Activated CD4-positive, CD25-positive, alpha-beta regulatory T cell treated with anti-CD3 and anti-CD28 coated beads, Interleukin-2, amount 50 U/mL, for 24 hours (primary cell): ENCODE measurements around the gene EPHA6.
A peak's percentile ranks its signal among the peaks of the same experiment; 100 is the strongest.

Experiments used
- ATAC-seq, 2 donors: fragments of 150-1000 bp; cut with Tn5 transposase; one replicate each; pipeline ENCODE4 v1.10.0; 2021; ENCODE audit warnings: mild to moderate bottlenecking in 1 of 2, moderate library complexity in 1 of 2

EPHA6 gene

DNA sequence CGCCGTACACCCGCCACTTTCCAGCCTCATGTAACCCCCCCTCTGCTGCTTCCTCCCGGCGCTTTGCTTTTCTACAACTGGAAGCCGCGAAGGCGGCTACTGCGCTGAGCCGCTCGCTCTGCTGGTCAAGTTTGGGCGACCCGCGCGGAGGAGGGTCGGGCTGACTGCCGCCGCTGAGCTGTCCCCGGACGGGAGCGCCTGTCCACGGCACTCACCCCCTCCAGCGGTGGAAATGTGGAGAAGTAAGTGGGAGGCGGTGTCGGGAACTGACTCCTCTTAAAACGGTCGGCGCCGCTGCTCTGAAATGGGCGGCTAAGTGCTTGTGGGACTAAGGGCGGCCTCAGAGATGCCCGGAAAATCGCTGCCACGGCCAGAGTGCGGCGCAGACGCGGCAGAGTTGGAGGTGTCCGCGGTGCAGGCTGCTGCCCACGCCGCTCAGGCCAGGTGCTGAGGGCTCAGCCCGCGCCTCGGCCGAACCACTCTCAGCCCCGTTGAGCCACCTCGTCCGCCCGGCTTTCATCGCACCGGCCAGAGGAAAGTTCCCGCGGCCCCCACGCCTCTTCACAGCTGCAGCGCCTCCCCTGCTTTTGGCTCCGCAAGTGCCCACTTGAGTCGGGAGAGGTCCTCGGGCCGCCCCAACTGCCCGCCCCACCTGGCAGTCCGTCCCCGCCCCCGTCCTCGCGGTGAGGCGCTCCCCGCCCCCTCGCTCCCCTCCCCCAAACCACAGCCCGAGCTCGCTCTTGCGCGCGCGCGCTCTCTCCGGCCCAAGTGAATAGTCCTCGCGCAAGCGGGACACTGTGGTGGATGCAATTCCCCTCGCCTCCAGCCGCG is at the start of gene EPHA6:
EPHA6 (plus strand) TSS at position 775 of the 831 bp plus-strand sequence.
- ATAC-seq: peak in 1 of 2 donors; percentile 14

DNA sequence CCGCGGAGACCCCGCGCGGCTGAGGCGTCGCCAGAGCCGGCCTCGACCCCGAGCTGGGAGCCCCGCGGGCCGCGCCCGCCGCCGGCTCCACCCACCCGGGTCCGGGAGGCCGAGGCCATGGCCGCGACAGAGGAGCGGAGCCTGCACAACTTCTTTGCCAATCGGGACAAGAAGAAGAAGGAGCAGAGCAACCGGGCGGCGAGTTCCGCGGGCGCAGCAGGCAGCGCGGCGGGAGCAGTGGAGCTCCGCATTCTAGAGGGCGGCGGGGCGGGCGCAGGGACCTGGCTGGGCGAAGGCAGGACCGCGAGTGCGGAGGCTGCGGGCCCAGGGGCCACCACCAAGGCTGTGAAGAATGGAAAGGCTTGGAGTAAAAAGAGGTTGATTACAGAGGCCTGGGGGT is 37.6 kb upstream of the EPHA6 start:
- no peak for ATAC-seq

DNA sequence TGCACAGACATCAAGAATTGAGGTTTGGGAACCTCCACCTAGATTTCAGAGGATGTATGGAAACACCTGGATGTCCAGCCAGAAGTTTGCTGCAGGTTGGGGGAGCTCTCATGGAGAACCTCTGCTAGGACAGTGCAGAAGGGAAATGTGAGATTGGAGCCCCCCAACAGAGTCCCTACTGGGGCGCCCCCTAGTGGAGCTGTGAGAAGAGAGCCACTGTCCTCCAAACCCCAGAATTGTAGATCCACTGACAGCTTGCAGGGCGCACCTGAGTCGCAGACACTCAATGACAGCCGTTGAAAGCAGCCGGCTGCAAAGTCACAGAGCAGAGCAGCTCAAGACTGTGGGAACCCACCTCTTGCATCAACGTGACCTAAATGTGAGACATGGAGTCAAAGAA is 34.6 kb upstream of the EPHA6 start:
- no peak for ATAC-seq

DNA sequence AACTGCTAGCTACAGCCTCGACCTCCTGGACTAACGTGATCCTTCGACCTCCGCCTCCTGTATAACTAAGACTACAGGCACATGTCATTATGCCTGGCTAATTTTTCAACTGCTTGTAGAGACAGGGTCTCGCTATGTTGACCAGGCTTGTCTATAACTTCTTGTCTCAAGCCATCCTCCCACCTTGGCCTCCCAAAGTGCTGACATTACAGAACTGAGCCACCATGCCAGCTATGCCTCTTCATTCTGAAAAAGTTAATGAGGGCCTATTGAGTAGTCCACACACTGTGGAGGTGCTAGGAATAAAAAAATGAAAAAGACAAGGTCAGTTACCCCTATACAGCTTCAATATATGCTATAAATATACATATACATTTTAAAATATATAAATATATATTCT is 18.3 kb upstream of the EPHA6 start:
- ATAC-seq: no peak

DNA sequence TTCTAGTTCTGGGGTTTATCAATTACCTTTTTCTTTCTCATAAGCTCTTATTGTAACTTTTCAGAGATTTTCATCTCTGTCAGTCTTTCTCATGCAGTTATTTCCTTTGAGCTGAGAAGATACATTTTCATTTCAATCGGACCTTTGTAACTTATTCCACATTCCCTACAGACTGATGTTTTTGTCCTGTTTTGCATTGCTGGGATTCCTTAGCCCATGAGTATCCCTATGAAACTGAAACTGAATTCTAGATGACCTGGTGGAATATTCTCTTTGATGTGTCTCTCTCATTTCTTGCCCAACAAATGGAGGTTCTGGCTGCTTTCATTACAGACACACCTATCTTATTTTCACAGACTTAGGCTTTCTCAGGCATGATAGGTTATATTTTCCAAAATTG is 10.5 kb upstream of the EPHA6 start:
- no peak for ATAC-seq

DNA sequence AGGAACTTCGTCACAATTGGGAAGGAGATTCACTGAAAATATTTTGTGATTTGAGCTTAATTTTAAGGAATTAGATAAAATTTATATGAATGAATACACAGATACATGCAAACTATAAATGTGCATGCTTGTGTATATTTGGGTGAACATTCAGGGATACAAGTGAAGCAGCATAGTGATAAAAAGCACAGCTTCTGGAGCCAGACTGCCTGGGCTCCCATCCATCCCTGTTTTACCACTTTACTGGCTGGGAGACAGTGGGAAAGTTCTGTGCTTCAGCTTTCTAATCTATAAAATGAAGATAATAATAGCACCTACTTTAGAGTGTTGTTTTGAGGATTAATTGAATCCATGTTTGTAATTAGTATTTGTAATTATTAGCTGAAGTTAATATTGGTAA is 8.1 kb upstream of the EPHA6 start:
- no peak for ATAC-seq

DNA sequence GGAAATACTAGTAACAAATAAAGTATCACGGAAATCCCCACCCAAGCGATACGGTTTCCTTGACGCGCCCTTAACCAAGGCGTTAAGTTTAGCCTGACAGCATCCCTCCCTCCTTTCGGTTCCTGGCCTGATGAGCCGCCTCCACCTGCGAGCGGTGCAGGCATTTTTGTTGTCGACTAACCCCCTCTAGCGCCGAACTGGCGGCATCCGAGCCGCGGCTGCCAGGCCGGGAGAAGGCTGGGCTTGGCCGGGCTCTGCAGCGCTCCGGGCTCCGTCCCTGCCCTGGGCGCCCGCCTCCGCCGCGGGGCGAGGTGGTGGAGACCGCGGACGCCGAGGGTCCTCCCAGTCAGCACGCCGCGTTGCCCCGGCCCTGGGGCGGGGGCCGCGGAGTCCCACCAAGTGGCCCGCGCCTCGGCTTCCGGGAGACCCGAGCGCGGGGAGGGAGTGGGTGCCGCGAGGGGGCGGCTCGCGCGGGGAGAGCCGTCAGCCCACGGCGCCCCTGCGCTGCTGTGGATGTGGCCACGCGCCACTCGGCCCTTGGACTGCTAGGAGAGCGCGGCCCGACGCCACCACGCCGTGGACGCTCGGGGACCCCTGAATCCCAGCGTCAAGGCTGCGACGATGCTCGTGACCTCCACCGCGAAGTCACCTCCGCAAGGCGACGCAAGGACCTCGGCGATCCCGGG is 1.1 kb upstream of the EPHA6 start:
- peak; percentile 76 to 81 for ATAC-seq

DNA sequence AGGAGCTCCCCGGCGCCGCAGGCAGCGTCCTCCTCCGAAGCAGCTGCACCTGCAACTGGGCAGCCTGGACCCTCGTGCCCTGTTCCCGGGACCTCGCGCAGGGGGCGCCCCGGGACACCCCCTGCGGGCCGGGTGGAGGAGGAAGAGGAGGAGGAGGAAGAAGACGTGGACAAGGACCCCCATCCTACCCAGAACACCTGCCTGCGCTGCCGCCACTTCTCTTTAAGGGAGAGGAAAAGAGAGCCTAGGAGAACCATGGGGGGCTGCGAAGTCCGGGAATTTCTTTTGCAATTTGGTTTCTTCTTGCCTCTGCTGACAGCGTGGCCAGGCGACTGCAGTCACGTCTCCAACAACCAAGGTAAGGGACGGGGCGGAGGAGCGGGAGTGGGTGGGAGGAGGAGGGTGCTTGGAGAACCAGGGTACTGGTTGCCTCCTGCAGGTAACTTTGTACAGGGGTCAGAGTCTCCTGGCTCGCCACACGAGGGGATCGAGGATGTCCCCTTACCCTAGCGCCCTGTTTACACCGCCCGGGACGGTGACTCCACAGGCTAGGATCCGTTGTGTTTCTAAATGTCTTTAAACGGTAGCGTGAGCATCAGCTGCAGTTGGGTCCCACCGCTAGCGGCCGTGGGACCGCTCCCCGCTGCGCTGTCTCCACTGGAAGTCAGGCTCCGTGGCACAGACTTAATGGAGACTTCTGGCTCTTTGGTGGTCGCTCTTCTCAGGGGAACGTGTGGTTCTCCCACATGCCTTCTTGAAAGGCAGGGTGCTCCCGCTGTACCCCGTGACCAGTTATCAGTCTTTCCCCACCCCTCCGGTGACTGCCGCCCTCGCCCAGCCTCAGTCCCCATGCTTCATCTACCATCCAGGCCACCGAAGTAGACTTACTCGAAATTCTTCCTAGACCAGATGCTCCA is 515 bp downstream of the EPHA6 start:
- ATAC-seq: no peak

DNA sequence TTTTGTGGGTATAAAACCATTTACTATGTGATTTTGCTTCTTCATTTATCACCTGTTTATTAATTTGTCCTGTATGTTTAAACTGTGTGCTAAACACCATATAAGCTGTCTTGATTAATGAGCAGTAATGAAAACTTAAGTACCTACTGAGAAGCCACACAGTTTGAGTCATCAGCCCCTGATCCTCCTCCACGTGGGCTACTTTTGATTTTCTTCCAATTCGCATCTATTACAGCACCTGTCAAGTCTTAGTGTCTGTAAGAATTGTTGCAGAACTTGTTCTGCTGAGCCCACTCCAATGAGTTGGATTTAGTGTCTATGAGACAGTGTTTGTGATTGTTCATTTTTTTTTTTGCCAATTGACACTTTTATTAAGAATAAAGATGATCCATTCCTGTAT is 16.8 kb downstream of the EPHA6 start:
- ATAC-seq: no peak

DNA sequence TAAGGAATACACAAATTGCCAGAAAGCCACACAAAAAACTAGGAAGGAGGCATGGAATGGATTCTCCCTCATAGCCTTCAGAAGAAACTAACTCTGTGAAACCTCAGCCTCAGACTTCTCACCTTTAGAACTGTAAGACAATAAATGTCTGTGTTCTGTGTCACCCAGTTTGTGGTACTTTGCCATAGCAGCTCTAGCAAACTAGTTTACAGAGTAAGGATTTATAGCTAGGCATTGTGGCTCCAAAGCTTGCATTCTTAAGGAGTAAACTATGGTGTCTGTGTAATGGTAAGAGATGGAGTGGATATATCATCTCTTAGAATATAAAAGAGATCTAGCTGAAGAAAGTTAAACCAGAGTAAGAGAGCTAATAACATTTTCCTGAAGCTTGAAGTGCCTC is 18.9 kb downstream of the EPHA6 start:
- ATAC-seq: no peak

DNA sequence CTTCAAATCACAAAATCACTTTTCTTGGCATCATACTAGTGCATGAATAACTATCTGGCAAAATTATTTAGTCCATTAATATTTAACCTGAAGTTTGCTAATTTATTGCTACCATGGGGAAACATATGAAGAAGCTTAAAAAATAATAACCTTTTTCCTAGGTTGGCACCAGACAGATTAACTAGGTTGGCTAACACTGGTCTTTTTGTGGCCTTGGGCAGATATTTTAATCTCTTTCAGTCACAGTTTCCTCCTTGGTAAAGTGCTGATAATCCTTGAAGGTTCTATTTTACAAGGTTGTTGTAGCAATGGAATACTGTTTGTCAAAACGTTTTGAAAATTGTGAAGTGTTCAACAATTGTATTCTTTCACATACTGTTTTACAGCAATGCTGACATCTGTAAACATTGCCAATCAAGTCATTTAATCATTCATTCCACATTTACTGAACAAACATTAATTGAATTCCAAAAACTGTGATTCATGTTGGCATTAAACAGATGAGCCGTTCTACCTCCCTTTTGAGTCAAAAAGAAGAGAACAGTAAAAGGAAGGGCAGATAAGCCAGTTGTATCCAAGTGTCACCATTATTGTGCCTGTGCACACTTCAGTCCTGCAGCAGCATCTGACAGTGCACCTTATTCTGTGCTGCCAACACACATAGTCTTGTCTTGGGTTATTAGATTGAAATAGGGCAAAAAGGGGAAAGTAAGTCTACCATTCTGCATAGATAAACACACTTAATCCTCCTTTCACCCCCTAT is 21.9 kb downstream of the EPHA6 start:
- no peak for ATAC-seq

DNA sequence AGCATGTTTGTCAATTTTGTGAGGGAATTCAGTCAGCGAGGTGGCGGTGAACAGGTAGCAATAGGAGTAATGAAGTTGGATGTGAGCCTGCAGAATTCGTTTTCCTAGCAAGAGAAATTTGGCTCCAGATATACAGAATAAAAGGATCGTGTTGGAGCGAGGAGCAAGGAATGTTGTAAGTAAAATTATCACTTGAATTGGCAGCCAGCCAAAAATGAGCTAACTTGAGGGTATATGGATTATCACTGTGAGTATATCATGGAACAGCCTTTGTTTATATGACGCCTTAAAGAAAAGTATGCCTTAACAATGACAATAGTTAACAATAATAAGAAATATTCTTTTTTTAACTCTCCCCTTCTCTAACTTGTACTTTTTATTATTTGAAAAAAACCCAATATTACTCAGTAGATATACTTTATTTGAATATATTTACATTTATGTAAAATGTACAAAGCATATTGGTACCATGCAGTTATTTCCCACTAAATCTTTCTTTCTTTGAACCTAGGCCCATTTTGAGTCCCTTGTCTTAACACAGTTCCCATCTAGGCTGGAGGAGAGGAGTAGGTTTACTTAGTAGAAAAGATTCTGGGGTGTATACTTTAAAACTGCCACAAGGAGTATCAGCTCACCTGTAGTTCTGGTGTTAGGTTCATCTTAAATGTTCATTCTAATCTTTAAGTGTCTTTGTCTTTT is 29.3 kb downstream of the EPHA6 start:
- no peak for ATAC-seq

DNA sequence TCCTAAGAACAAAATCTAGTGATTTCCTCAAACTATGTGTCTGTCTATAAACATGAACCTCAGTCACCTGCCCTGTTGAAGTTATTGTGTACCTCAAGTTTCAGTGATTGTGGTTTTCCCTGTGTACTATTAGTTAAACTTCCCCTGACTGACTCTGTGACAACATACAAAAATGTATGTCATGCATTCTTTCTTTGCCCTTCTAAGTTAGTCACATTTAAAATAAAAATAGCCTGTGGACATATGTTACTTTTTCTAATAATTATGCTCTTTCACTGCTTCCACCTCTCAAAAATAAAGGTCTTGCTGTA is 29.8 kb downstream of the EPHA6 start:
- no peak for ATAC-seq

DNA sequence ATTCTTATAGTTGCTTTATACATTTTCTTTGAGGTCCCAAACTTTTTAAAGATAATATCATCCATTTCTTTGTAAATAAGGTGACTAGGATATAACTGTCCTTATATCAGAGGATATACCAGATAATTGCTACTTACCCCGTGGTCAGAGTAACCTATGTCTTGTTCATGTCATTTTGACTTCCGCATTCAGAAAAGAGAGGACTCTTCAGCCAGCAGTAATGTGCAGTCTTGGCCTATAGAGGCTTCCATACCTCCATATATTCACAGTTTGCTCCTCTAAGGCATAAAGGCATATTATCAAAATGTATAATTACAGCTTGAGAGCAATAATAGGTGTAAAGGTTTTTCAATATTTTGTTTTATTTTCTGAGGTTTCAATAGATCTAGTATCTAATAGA is 38.5 kb downstream of the EPHA6 start:
- no peak for ATAC-seq

DNA sequence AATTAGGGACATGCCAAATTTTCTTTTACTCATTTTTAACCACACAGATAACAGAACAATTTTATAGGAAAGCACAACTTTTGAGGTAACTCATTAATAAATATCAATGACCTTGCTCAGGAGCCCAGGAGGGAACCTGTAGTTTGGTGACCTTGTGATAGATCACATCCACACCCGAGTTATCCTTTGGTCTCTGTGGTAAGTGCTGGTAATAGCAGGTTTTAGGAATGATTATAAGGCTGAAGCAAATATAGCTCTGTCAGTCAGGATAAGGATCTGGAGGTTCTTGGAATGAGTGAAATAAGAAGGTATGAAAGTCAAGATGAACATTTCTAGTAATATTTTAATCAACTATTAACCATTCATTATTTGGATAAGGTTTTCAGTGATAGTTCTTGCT is 46.5 kb downstream of the EPHA6 start:
- ATAC-seq: no peak

DNA sequence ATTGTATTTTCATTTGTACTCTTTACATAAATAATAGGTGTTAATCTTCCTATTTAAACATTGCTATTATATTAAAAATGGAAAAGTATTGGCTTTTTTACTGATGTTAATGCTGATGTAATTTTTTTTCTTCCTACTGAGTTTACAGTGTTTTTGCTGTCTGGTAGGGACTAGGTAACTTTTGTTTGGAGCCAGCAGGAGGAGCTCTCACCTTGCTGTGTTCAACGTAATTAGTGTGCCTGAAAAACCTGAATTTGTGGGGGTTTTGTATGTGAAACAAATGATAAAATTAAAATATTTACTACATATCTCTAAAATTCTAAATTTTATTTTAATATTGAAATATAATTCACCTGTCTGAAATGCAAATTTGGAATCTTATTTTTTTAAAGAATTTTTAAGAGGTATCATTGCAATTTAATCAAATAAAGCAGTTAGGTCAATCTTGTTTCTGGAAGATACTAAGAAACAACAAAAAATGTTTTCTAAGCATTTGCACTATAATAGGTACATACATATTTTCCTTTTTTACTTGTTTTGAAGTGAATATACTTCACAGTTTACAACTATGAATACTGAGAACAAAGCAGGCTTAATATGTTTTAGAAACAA is 48.8 kb downstream of the EPHA6 start:
- ATAC-seq: no peak

DNA sequence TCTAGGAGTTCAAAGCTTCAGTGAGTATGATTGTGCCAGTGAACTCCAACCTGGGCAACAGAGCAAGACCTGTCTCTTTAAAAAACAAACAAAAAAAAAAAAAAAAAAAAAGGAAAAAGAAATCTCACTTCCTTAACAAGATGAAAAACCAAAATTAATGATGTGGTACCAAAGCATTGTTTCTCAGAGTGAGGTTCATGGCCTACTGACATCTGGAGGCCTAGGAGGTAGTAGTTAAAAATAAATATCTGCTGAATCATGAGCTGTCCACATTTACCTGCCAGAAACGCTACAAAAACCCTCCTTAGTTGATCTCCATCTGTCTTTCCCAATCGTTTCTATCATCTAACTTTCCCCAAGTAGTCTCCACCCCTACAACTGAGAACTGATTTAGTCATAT is 51.2 kb downstream of the EPHA6 start:
- ATAC-seq: no peak

DNA sequence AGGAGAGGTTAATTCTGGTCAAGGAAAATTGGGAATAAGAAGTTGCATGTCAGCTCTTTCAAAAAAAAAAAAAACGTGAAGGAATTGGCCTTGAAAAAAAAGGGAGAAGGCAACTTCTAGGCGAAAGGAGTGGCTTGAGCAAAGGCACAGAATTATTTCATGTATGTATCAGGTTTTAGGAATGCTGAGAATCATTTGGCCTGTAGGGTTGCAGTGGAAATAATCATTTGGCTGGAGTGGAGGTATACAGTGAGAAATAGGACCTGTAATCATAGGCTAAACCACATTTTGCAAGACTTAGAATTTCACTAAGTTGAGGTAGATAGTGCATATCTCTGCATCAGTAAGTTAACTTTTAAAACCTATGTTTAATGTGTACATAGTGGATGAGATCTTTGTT is 54.9 kb downstream of the EPHA6 start:
- no peak for ATAC-seq

DNA sequence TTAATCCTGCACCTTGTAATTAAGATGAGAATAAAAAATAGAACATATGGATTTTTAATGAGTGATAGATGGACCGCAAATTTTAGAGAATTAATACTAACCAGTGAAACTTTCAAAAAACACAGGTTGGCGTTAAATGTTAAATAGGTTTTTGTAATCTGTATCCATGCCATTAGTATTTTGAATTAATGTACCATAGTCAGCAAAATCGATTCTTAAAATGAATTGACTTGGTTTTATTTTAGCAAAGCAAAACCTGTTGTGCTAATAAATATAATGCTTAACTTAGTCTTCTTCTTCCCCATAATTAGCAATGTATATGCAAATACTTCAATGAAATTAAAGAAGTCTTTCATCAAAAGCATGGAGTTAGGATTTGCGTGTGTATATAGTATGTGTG is 63.1 kb downstream of the EPHA6 start:
- ATAC-seq: no peak

DNA sequence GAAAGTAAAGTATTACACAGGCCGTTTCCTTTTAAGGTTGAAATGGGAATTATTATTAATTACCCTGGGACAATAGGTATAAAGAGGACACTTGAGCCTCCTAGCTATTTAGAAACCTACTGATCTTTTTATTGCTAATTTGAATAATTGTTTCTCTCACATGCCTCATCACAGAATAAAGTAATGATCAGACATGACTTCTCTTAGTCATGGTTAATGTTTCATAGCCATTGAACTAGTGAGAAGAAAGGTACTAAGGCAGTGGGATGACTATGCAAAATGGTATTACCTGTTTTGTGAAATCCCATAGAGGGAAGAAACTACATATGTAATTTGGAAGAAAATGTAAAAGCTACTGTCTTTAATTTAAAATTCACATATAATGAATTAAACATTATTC is 85.6 kb downstream of the EPHA6 start:
- no peak for ATAC-seq

DNA sequence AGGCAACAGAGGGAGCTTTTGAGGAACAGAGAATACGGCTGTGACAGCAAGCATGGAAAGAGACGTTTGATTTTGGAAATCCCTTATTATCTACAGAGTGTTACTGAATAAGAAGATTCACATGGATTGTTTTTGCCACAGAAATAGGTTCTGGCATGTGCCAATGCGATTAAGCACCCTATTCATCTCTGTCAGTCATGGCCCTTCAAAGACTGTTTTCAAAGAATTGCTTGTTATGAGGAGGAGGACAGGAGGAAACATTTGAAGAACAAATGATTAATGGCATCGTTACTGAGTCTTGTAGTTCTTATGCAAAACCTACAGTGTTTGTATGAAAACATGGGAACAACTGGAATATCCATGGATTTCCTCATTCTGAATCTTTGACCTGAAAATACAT is 86.2 kb downstream of the EPHA6 start:
- no peak for ATAC-seq

DNA sequence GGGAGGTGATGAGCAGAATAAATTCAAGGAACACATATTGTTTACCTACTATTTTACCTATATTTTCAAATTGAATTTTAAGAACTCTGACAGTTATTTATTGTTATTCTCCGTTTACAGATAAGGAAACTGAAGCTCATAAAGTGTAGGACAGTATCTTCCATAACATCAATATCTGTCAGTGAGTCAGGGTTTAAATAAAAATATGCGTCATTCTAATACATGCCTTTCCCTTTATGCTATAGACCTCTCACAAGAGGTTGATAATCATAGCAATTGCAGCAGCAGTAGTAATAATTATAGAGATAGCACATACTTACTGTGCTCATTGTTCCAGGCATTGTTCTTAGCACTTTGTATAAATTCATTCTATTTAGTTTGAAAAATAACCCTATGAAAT is 101.1 kb downstream of the EPHA6 start:
- no peak for ATAC-seq
